ENCODE results near the gene ANXA4.

DNA sequence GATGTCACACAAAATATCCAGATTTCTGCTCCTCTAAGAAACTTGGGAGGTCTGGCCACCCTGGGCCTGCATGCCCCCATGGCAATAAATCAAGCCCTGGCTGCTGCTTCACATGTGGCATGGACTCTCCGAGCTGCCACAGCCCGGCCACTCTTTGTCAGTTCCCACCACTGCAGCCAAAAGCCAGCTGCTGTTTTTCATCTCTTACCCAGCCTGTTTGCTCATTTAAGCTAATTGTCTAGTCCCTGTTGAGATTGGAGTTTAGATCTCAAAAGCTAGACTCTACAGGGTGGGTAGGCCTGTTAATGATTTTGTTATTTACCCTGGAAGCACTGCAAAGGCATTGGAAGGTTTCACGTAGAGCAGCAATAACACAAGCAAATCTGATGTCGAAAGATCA, 20.9 kb upstream of the ANXA4 start:
- TF ChIP-seq, protein P1, sequence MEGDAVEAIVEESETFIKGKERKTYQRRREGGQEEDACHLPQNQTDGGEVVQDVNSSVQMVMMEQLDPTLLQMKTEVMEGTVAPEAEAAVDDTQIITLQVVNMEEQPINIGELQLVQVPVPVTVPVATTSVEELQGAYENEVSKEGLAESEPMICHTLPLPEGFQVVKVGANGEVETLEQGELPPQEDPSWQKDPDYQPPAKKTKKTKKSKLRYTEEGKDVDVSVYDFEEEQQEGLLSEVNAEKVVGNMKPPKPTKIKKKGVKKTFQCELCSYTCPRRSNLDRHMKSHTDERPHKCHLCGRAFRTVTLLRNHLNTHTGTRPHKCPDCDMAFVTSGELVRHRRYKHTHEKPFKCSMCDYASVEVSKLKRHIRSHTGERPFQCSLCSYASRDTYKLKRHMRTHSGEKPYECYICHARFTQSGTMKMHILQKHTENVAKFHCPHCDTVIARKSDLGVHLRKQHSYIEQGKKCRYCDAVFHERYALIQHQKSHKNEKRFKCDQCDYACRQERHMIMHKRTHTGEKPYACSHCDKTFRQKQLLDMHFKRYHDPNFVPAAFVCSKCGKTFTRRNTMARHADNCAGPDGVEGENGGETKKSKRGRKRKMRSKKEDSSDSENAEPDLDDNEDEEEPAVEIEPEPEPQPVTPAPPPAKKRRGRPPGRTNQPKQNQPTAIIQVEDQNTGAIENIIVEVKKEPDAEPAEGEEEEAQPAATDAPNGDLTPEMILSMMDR (IDR thresholded peaks at IDR 0.05): no peak
- TF ChIP-seq POLR2A (IDR thresholded peaks at IDR 0.05): no peak

All from tibial nerve (tissue), 3 donors.